Activated CD4-positive, CD25-positive, alpha-beta regulatory T cell treated with anti-CD3 and anti-CD28 coated beads, Interleukin-2, amount 50 U/mL, for 16 hours (primary cell): Measurements from ENCODE around the gene VAMP8.
"Not testable (repeated sequence)": the region's sequence is repeated elsewhere in the genome, so short reads cannot be mapped to it uniquely, and the experiment has no call there.

Experiments
- DNase-seq: peaks from one replicate; pipeline ENCODE4 v3.0.0-alpha.2; 2020; ENCODE audit warnings: low read depth, low spot score

Gene VAMP8

GRCh38 chr2:85579266-85579935 lies 2.0 kb downstream of the VAMP8 start:
- DNase-seq, result no peak

- DNase-seq, result no peak
Measured at GRCh38 chr2:85580206-85580605, 2.8 kb downstream of the VAMP8 start.

- no peak for DNase-seq
Measured at GRCh38 chr2:85582492-85582891, 5.1 kb downstream of the VAMP8 start.

GRCh38 chr2:85583667-85584353 lies 6.4 kb downstream of the VAMP8 start:
- DNase-seq, result no peak

- no peak for DNase-seq
Measured at GRCh38 chr2:85584354-85584856, 7.0 kb downstream of the VAMP8 start, which contains the start of gene VAMP5. TSS of gene VAMP5 (plus strand) at chr2:85584431. CDS start at chr2:85584491, 60 bp downstream.

GRCh38 chr2:85584857-85585780 lies 7.7 kb downstream of the VAMP8 start:
- no peak for DNase-seq

GRCh38 chr2:85585781-85586105 lies 8.4 kb downstream of the VAMP8 start:
- DNase-seq, result no peak

GRCh38 chr2:85588236-85588635 lies 10.8 kb downstream of the VAMP8 start:
- no peak for DNase-seq

- DNase-seq, result no peak
Measured at GRCh38 chr2:85588645-85589044, 11.3 kb downstream of the VAMP8 start.

- DNase-seq, result no peak
Measured at GRCh38 chr2:85589181-85589580, 11.8 kb downstream of the VAMP8 start.

- DNase-seq, result no peak
Measured at GRCh38 chr2:85589982-85590791, 12.8 kb downstream of the VAMP8 start.

GRCh38 chr2:85590950-85591349 lies 13.6 kb downstream of the VAMP8 start:
- DNase-seq, result no peak

GRCh38 chr2:85591563-85591962 lies 14.2 kb downstream of the VAMP8 start:
- no peak for DNase-seq

GRCh38 chr2:85592299-85592698 lies 14.9 kb downstream of the VAMP8 start:
- not testable (repeated sequence) for DNase-seq

GRCh38 chr2:85593023-85593422 lies 15.6 kb downstream of the VAMP8 start:
- DNase-seq, result no peak

- no peak for DNase-seq
Measured at GRCh38 chr2:85594715-85595300, 17.4 kb downstream of the VAMP8 start.

GRCh38 chr2:85595301-85596025 lies 18.1 kb downstream of the VAMP8 start, which contains the start of gene RNF181:
TSS of gene RNF181 (plus strand) at chr2:85595745. CDS start at chr2:85595764, 19 bp downstream.
- DNase-seq, result peak; percentile 86

GRCh38 chr2:85596026-85596333 lies 18.6 kb downstream of the VAMP8 start:
- DNase-seq, result no peak

- DNase-seq, result no peak
Measured at GRCh38 chr2:85596486-85597143, 19.2 kb downstream of the VAMP8 start.

GRCh38 chr2:85597241-85597640 lies 19.9 kb downstream of the VAMP8 start:
- no peak for DNase-seq
